K562 (cell line): ENCODE data around the gene COL5A1. TPM values are rescaled to one million over a fixed set of nuclear protein-coding genes. Genes with fewer than 3 reads are reported as not detected.

ENCODE experiments used
- ATAC-seq: fragments of 200-7000 bp; cut with Tn5 transposase; 3 replicates; pipeline ENCODE4 v1.9.1; 2020; ENCODE audit warnings: moderate library complexity
- BruUV-seq: library from RNA; stranded (reverse); fragments of 400-500 nt; replicated peaks from 2 replicates; lab custom pipeline; 2021; lab: Mats Ljungman, UMichigan
- CTCF ChIA-PET: fragments of 300-600 bp; formaldehyde crosslinking; extraction: SDS; loops from one replicate; lab custom pipeline; 2021; ENCODE audit warnings: low intra/inter-chr PET ratio; lab: Yijun Ruan, JAX
- POLR2A ChIA-PET: fragments of 300-600, 350-650 bp; sonication (Branson Sonifier 250); formaldehyde crosslinking; extraction: SDS; loops from one replicate; lab custom pipeline; 2021; ENCODE audit warnings: antibody characterized with exemption, inconsistent platforms; lab: Yijun Ruan, JAX
- DNase-seq, 4 experiments: peaks; one replicate each; pipeline versions ENCODE4 v3.0.0 to v3.0.0-alpha.2; 2011 to 2018; ENCODE audit warnings: low spot score in 3 of 4, mixed read lengths in 3 of 4; ENCODE audit errors: extremely low read depth in 1 of 4
- FAIRE-seq: peaks from 2 replicates; lab custom pipeline; 2011; peaks lifted over from hg19 to GRCh38; lab: Jason Lieb, UNC
- H2AFZ ChIP-seq: 2 replicates; pipeline ENCODE4 v1.6.0; 2011; ENCODE audit warnings: low read depth, low read length, control low read depth, inconsistent platforms
- H3K27ac ChIP-seq: fragments of 200-600 bp; 3 replicates; pipeline ENCODE4 v1.8.0; 2011; ENCODE audit warnings: low read depth, mild to moderate bottlenecking, control low read depth, inconsistent platforms, low read length, moderate library complexity, mixed read lengths; ENCODE audit errors: extremely low read depth
- H3K27me3 ChIP-seq, 2 experiments: fragments of 300-600 bp in 1 of 2; 2 replicates in 1 of 2; 3 replicates in 1 of 2; pipeline versions ENCODE4 v1.6.0 to v1.8.0; 2011; ENCODE audit warnings: inconsistent platforms in 2 of 2, low read length in 2 of 2, mild to moderate bottlenecking in 1 of 2, mixed read lengths in 1 of 2, moderate library complexity in 1 of 2; ENCODE audit not compliant: control insufficient read depth in 2 of 2, insufficient read depth in 2 of 2
- H3K36me3 ChIP-seq: fragments of 300-600 bp; 3 replicates; pipeline ENCODE4 v1.8.0; 2011; ENCODE audit warnings: mild to moderate bottlenecking, low read length, inconsistent platforms; ENCODE audit not compliant: control insufficient read depth, insufficient read depth
- H3K4me1 ChIP-seq, 2 experiments: fragments of 200-600 bp in 1 of 2; replicated peaks in 1 of 2; 2 replicates in 1 of 2; 3 replicates in 1 of 2; pipeline versions ENCODE4 v1.5.1 to v1.8.0; 2011; ENCODE audit warnings: inconsistent platforms in 2 of 2, low read length in 2 of 2, mild to moderate bottlenecking in 1 of 2, mixed read lengths in 1 of 2, moderate library complexity in 1 of 2; ENCODE audit not compliant: control insufficient read depth in 2 of 2, insufficient read depth in 2 of 2
- H3K4me2 ChIP-seq: 2 replicates; pipeline ENCODE4 v1.6.1; 2011; ENCODE audit warnings: low read length, control low read depth, inconsistent platforms, mixed read lengths; ENCODE audit not compliant: insufficient read depth
- H3K4me3 ChIP-seq: fragments of 200-600 bp; sonication (generic), shearing (Covaris generic); 2 replicates; pipeline ENCODE4 v1.5.1; 2016; ENCODE audit warnings: control low read depth, inconsistent platforms
- H3K79me2 ChIP-seq: fragments of 200-600 bp; 3 replicates; pipeline ENCODE4 v1.8.0; 2011; ENCODE audit warnings: low read length, inconsistent platforms; ENCODE audit not compliant: control insufficient read depth, insufficient read depth
- H3K9ac ChIP-seq, 2 experiments: 2 replicates each; pipeline versions ENCODE4 v1.6.0 to v1.6.1; 2011; ENCODE audit warnings: low read depth in 2 of 2, low read length in 2 of 2, control low read depth in 1 of 2, inconsistent platforms in 1 of 2, mild to moderate bottlenecking in 1 of 2, mixed read lengths in 1 of 2; ENCODE audit not compliant: insufficient read depth in 1 of 2
- H3K9me1 ChIP-seq: one replicate; pipeline ENCODE4 v1.6.0; 2011; ENCODE audit warnings: inconsistent platforms, mild to moderate bottlenecking, low read length, moderate library complexity; ENCODE audit not compliant: control insufficient read depth, insufficient read depth
- H3K9me3 ChIP-seq: replicated peaks from 2 replicates; pipeline ENCODE4 v1.5.1; 2011; ENCODE audit warnings: low read depth, low read length, inconsistent platforms; ENCODE audit not compliant: control insufficient read depth, insufficient read depth
- H4K20me1 ChIP-seq: replicated peaks from 2 replicates; pipeline ENCODE4 v1.6.1; 2011; ENCODE audit warnings: low read length, inconsistent platforms, mixed read lengths; ENCODE audit not compliant: control insufficient read depth, insufficient read depth
- MAFG ChIP-seq: fragments of 450-650 bp; conservative IDR thresholded peaks from 2 replicates; pipeline ENCODE4 v1.6.1; 2016; ENCODE audit warnings: missing genetic modification characterization, missing compliant biosample characterization
- ZBTB40 ChIP-seq, 2 experiments: fragments of 450-650 bp in 1 of 2; sonication (generic) in 1 of 2; formaldehyde crosslinking in 1 of 2; IDR thresholded peaks; 2 replicates each; pipeline versions ENCODE4 v1.7.1 to v1.9.0; 2016 to 2022; ENCODE audit warnings: inconsistent platforms in 1 of 2, mild to moderate bottlenecking in 1 of 2, missing genetic modification reagents in 1 of 2
- ZFPM2 ChIP-seq: fragments of 250-450 bp; sonication (Bioruptor Pico); IDR thresholded peaks from 2 replicates; pipeline ENCODE4 v1.5.1; 2022; ENCODE audit warnings: mild to moderate bottlenecking
- WGBS: fragments of 100-300 bp; shearing (Covaris generic); methylation state at CpG from one replicate; pipeline ENCODE4 v1.1.6; 2016; ENCODE audit warnings: low coverage, mixed read lengths; ENCODE audit not compliant: insufficient coverage; ENCODE audit errors: missing lambda C conversion rate; 5-methylcytosine and 5-hydroxymethylcytosine counted together
- in situ Hi-C: fragments of 300-500 bp; cut with MboI; formaldehyde crosslinking; loops from 4 replicates; pipeline ENCODE4 v1.15.0; 2018; ENCODE audit warnings: inconsistent platforms, mixed read lengths
- intact Hi-C: fragments of 100-400 bp; cut with micrococcal nuclease; formaldehyde crosslinking; loops from 2 replicates; pipeline ENCODE4 v1.14.2; 2022
- polyA plus RNA-seq, 8 experiments: library from polyadenylated mRNA; depleted of rRNA in 4 of 8; stranded (reverse) in 5 of 8; unstranded in 3 of 8; fragments of >200 nt; fragmentation: Nextera tagmentation in 2 of 8; fragmentation: Illumina TruSeq in 1 of 8; extraction: Ambion mirVana in 2 of 8; extraction: Trizol in 1 of 8; gene quantifications; 2 replicates each; pipeline versions ENCODE4 v1.2.1 to v1.2.3, GENCODE V29; 2011 to 2014; ENCODE audit warnings: inconsistent platforms in 1 of 8, missing spikeins in 1 of 8
- total RNA-seq, 7 experiments: library from RNA; depleted of rRNA in 6 of 7; stranded (reverse); fragments of >200 nt in 6 of 7; fragmentation: Illumina TruSeq in 2 of 7; extraction: Trizol in 2 of 7; gene quantifications; 2 replicates each; pipeline versions ENCODE4 v1.2.1 to v1.2.3, GENCODE V29; 2011 to 2021; ENCODE audit warnings: low replicate concordance in 1 of 7

The COL5A1 gene
- total and polyA plus RNA-seq, 9 of the 15 experiments (the other 6 are each of a cell fraction or from before 2014, with no cell fraction given), result under 0.01 to 0.13 (median 0.04) TPM; not detected in 6

- ChIA-PET CTCF (no interaction called here), POLR2A (no interaction called here)
- Histone ChIP-seq H3K9me3 (no peaks in the 10 kb centered on the region), H3K9ac (no peak overlapping the region), H3K27me3 (peaks cover 0 to 34% of the 10 kb centered on the region in 2 experiments; a peak in 2 of 5 replicates), H3K4me1 (no peaks in the 10 kb centered on the region), H2AFZ (no peak overlapping the region), H3K79me2 (no peaks in the 10 kb centered on the region; the same call in 2 of the 3 replicates), H3K9me1 (no peaks in the 10 kb centered on the region), H4K20me1 (no peaks in the 10 kb centered on the region), H3K4me3 (no peak overlapping the region), H3K27ac (no peak overlapping the region), H3K4me2 (no peak overlapping the region), H3K36me3 (no peaks in the 10 kb centered on the region)
- in situ Hi-C loops (no loop called here), intact Hi-C loops (no loop called here)
- WGBS, result 0% methylated on average over 21 of the region's 25 CpGs
- no TSS peak for BruUV-seq
- ATAC-seq (no peak), DNase-seq (no peak), FAIRE-seq (no peak)
- TF ChIP-seq ZFPM2 (CRISPR knock-in tag), result no peak
- no peak for TF ChIP-seq MAFG (tag)
- TF ChIP-seq ZBTB40 (IDR thresholded peaks at IDR 0.05), result peak; percentile 83
- TF ChIP-seq ZBTB40 (CRISPR knock-in tag; IDR thresholded peaks at IDR 0.05), result peak; percentile 67; the same call in 1 of the 2 replicates
These were observed 227.3 kb downstream of the COL5A1 start for GRCh38 chr9:134868751-134869553.
